Suppressor macrophage (primary cell): ENCODE results near the gene DDX51.

ENCODE experiments used
- DNase-seq, 4 experiments: peaks; one replicate each; pipeline ENCODE4 v3.0.0-alpha.2; 2020 to 2022

The DDX51 gene

DNA sequence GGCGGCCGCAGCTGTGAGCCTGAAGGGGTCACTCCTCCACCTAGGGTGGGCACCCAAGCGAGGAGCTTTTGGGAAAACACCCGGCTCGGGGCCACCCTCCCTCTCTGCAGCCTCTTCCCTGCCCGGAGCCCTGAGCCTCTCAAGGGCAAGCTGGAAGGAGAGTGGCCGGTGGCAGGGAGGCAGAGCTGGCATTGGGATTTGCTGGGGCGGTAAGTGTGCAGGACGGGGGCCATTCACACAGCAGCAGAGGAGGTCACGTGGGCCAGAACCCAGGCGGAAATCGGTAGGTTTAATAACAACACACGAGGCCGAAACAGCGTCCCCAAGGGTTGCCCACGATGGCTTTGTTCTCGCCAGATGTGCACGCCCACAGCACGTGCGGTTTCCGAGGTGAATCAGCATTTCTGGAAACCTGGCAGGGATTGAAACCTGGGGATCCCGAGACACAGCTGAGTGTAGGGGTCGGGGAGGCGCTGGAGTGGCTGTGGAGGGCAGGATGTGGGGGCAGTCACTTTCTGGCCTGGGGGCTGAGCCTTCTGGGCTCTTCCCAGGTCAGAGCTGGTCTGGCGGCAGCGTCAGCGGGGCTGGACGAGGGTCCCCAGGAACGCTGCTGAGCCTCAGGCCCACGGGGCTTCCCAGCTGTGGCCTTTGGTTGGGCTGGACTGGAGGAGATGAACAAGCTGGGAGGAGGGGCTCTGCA, 23.6 kb upstream of the DDX51 start:
- DNase-seq, result no peak

DNA sequence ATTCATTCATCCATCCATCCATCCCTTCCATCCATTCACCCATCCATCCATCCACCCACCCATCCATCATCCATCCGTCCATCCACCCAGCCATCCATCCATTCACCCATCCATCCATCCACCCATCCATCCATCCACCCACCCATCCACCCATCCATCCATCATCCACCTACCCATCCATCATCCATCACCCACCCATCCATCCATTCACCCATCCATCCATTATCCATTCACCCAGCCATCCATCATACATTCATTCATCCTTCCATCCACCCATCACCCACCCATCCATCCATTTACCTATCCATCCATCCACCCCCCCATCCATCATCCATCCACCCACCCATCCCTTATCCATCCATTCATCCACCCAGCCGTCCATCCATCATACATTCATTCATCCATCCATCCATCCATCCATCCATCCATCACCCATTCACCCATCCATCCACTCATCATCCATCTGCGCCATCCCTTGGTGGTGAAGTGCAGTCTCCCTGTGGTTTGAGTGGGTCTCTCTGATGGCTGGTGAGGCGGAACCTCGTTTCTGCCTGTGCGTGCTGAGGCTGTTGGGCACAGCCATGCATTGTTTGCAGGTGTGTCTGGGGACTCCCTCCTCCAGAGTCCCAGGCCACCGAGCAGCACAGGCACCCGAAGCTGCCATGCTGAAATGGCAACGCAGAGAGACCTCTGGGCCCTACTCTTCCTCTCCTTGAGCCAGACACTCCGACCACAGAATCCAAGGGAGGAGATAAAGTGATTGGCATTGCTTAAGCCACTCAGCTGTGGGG, 22.9 kb upstream of the DDX51 start:
- DNase-seq, result no peak

DNA sequence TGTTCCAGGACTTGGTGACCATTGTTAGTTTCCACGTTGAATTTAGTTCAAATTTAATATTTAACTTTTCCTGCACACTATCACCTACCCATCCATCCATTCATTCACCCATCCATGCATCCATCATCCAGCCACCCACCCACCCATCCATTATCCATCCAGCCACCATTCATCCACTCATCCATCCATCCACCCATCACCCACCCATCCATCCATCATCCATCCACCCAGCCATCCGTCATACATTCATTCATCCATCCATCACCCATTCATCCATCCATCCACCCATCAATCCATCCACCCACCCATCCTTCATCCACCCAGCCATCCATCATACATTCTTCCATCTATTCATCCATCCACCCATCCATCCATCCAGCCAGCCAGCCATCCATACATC, 22.0 kb upstream of the DDX51 start:
- no peak for DNase-seq

DNA sequence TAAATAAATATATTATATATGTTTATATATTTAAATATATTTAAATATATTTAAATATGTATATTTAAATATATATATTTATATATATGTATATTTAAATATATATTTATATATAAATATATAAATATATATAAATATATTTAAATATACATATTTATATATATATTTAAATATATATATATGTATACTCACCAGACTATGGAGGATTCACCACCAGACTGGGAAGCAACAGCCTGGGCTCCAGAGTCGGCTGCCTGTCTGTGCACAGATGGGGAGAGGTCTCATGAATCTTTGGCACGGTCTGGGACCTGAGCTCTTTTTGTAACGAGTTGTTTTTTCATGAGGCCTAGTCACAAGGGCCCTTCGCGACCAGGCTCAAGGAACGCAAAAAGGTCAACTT, 21.5 kb upstream of the DDX51 start:
- no peak for DNase-seq

DNA sequence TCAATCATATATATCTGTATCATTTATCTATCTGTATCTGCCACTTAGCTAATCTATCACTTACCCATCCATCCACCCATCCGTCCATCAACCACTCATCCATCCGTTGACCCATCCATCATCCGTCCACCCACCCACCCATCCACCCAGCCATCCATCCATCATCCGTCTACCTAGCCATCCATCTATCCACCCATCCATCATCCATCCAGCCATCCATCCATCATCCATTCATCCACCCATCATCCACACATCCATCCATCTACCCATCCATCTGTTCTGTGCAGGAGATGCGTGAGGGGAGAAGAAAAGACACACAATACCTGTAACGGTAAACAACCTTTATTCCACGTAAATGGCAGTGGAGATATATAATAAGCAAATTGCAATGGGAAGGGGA, 20.3 kb upstream of the DDX51 start:
- no peak for DNase-seq

DNA sequence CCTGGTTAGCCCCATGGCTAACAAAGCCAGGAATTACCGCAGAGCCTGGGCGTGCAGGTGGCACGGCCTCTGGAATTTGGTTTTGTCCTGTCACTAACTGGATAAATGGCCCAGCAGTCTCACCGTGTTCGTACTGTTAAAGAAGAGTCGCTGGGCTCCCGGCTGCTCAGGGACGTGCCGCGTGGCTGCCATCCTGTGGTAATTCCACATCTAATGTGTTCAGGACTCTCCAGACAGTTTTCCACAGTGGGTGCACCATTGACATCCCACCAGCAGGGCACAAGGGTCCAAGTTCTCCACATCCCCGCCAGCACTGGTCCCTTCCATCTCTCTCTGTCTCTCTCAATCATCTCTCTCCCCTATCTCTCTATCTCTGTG, 19.8 kb upstream of the DDX51 start:
- no peak for DNase-seq

DNA sequence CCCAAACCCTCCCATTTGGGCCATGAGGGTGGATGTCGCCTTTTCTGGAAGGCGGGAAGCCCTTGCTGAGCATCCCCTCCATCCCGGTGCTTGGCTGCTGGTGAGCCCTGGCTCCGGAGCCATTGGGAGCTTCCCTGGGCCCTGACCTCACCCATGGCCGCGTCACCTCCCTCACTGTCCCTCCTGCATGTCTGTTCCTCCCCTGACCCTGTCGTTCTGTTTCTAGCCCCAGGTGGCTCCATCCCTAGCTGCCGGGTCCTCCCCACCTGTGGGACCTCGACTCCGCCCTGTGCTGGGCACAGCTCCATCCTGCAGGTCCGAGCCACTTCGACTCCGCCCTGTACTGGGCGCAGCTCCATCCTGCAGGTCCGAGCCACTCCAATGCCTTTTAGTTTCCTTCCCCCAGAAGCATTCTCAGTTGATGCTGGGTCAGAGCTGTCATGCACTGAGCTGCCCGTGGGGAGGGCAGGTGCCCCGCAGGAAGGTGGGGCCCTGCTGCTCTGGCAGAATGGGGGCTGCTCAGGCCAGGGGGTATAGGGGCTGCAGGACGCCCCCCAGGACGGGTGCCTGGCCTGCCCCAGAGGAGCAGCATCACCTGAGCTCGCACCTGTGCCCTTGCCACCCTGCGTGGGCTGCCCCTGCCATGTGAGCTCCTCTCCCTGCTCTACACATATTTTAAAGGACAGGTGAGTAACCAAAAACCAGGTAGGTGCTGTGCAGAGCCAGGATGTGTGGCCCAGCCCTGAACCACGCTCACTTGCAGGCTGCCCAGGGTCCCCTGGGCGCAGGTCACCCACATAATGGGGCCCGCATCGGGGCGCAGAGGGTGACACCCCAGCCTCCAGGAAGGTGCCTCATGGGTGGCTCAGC, 19.2 kb upstream of the DDX51 start:
- DNase-seq, result no peak

DNA sequence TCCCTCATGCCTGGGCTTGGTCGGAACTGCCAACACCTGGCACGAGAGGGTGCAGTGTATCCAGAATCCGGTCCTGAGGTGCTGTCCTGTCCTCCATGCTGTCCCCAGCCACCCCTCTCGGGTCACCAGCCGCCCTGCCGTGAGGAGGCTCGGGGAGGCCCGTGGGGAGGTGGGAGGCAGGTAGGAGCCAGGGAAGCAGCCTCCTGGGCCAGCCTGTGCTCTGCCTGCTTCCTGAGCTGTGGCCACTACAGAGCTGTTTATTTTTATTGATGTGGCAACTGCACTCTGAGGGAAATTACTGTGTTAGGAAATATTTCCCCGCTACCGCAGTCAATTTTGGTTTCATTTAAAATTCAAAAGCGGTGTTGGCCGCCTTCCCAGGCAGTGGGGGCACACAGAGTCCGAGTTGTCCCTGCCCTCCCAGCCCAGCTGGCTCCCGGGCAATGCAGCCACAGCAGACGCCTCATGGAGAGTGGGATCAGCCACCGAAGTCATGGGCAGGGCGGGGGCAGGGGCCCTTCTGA, 18.5 kb upstream of the DDX51 start:
- DNase-seq, result peak; percentile 25 to 47 (median 42)

DNA sequence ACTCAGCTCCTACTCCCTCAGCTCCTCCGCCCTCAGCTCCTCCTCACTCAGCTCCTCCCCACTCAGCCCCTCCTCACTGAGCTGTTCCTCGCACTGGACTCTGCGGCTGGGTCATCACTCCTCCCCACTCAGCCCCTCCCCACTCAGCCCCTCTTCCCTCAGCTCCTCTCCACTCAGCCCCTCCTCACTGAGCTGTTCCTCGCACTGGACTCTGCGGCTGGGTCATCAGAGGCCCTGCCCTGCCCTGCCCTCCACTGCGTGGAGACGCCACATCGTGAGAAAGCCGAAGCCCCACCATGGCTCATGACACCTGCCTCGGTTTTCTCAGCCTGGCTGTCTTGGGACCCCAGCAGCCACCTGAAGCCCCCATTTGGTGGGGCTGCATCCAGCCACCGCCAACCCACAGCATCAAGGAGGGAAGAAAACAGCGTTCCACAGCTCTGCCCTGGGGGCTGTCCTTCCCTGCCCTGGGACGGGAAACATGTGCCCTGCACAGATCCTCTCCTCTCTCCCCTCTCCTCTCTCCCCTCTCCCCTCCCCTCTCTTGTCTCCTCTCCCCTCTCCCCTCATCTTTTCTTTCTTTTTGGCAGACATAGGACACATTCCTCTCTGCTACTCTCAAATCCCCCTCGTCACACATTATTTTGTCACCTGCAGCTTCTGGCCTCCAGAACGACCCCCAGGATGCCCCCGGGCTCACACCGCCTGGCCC, 17.8 kb upstream of the DDX51 start:
- DNase-seq, result no peak

DNA sequence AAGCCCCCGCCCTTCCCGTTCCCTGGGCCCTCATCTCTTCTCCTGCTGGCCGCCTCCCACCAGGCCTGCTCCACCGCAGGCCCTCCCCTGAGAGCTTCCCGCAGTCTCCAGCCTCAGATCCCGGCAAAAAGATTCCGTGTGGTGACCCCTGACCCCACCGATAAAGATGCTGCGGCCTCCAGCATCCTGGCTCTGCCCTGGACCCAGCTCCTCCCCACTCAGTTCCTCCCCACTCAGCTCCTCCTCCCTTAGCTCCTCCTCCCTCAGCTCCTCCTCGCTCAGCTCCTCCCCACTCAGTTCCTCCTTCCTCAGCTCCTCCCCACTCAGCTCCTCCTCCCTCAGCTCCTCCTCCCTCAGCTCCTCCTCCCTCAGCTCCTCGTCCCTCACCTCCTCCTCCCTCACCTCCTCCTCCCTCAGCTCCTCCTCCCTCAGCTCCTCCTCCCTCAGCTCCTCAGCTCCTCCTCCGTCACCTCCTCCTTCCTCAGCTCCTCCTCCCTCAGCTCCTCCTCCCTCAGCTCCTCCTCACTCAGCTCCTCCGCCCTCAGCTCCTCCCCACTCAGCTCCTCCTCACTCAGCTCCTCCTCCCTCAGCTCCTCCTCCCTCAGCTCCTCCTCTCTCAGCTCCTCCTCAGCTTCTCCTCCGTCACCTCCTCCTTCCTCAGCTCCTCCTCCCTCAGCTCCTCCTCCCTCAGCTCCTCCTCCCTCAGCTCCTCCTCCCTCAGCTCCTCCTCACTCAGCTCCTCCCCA, 17.1 kb upstream of the DDX51 start:
- DNase-seq, result peak in 1 of 4 experiments; percentile 22

DNA sequence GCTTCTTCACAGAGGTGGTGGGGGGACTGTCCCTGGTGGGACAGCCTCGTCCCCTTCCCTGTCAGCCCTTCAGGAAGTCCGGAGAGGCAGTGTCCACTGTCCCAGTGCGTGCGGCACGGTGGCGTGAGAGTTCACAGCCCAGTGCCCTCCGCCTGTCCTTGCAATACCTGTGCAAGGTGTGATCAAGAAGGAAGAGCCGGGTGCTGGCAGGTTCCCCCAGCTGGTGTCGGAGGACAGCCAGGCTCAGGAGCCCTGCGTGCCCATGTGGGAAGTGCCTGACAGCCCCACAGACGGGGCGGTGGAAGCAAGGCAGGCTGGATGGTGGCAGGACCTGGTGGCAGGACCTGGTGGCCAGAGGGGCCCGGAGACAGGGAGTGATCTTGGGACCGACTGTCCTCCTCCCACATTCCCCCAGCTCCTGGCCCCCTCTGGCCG, 16.5 kb upstream of the DDX51 start:
- no peak for DNase-seq

DNA sequence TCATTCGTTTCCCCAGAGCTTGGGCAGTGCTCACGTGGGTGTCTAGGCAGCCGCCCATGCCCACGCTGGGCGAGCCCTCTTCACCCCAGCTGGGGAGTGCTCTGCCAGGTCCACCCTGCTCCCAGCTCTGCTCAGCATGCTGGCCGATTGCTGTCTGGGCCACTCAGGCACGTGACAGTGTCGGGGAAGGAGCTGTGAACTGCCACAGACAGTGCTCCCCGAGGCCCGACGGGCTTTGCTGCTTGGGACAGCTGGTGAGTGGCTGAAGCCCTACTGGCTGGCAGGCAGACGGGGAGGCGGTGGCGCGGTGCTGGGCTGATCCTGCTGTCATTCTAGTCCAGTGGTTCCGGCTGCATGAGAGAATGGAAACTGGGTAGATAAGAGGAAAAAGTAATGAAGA, 15.9 kb upstream of the DDX51 start:
- no peak for DNase-seq

DNA sequence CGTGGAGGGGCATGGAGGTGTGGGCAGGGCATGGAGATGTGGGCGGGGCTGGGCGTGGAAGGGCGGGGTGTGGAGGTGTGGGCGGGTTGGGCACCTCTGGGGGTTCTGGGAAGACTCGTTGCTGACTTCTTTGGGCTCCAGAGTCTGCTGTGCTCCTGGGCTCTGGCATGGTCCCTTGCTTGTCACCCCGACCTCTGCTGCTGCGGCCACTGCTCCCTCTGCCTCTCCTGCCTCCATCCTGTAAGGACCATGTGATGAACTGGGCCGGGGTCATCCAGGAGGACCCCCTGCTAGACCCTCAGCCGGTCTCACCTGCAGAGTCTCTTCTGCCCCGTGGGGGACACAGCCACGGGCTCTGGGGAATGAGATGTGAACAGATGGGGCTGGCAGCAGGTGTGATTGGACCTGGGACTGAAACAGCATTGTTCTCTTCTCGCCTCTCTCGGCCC, 15.5 kb upstream of the DDX51 start:
- DNase-seq, result no peak

DNA sequence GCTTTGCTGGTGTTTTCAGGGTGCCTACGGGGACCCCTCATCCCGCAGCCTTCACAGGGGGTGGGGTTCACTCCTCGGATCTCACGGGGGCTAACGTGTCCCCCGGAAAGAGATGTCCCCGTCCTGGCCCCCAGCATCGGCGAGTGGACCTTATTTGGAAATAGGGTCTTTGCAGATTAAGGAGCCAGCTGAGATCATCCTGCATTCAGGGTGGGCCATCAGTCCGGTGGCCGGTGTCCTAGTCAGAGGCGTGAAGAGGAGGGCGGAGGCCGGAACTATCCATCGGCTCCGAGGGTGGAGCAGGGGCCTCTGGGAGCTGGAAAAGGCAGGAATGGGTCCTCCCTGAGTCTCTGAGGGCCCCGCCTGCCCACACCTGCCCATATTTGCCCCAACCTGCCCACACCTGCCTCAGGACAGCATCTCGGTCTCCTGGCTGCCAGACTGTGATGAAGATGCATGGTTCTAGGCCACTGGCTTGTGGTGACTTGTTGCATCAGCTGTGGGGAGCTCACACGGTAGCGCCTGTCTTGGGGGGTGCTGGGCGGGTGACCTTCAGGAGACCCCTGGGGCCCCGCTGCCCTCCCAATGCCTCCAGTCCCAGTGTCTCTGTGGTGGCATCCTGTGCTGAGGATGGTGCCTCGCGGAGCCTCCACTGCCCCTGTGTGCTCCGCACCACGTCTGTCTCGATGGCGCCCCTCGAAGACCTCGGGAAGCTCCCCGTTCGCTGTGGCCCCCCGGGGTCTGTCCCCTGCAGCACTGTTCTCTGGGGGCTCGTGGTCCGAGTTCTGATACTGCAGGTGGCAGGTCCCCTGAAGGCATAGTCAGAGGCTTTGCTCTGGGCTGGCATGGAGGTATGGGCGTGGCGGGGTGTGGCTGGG, 14.8 kb upstream of the DDX51 start:
- no peak for DNase-seq

DNA sequence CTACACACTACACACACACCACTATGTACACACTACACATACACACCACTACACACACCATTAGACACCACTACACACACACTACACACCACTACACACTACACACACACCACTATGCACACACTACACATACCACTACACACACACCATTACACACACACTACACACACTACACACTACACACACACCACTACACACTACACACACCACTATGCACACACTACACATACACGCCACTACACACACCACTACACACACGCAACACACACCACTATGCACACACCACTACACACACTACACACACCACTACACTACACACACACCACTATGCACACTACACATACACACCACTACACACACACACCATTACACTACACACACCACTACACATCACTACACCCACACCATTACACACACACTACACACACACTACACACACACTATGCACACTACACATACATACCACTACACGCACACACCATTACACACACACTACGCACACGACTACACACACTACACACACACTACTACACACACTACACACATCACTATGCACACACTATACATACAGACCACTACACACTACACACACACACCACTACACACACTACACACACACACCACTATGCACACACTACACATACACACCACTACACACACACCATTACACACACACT, 13.8 kb upstream of the DDX51 start:
- no peak for DNase-seq

DNA sequence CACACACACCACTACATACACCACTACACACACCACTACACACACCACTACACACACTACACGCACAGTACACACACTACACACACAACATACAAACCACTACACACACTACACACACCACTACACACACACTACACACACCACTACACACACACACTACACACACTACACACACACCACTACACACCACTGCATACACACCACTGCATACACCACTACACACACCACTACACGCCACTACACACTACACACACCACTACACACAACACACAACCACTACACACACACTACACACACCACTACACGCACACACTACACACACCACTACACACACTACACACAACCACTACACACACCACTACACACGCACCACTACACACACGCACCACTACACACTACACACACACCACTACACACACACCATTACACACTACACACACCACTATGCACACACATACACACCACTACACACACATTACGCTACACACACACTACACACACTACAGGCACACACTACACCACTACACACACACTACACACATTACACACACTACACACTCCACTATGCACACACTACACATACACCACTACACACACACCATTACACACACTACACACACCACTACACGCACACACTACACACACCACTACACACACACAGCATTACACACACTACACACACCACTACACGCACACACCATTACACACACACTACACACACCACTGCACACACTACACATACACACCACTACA, 12.6 kb upstream of the DDX51 start:
- no peak for DNase-seq

DNA sequence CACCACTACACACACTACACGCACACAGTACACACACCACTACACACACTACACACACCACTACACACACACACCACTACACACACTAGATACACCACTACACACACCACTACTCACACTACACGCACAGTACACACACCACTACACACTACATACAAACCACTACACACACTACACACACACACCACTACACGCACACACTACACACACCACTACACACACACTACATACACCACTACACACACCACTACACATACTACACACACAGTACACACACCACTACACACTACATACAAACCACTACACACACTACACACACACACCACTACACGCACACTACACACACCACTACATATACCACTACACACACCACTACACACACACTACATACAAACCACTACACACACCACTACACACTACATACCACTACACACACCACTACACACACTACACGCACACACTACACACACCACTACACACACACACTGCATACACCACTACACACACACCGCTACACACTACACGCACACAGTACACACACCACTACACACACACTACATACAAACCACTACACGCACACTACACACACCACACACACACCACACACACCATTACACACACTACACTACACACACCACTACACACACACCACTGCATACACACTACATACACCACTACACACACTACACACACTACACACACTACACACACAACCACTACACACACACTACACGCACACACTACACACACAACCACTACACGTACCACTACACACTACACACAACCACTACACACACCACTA, 11.9 kb upstream of the DDX51 start:
- no peak for DNase-seq
